ENCODE measurements around the gene MRPS24. TPM values are rescaled to one million over a fixed set of nuclear protein-coding genes. Genes with fewer than 3 reads are reported as not detected.

MRPS24 gene
- total RNA-seq, 1 experiment from 2014 or later, result 135 TPM

DNA sequence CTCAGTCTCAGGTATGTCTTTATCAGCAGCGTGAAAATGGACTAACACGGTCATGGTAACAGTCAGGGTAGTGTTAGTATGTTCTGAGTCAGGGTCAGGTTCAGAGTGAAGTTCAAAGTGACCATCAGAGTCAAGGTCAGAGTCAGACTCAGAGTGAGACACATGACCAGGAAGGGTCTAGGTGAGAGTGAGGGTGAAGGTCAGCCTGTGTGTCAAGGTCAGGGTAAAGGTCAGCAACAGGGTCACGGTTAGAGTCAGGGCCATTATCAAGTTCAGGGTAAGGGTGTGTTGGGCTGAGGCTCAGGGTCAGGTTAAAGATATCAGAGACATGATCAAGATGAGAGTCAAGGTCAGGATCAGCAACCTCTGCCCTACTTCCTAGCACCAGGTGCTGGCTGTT lies 4.0 kb downstream of the MRPS24 start (continued):
- TF ChIP-seq KAT7 (CRISPR knock-in tag; IDR thresholded peaks at IDR 0.05; ENCODE audit: borderline replicate concordance), result no peak

DNA sequence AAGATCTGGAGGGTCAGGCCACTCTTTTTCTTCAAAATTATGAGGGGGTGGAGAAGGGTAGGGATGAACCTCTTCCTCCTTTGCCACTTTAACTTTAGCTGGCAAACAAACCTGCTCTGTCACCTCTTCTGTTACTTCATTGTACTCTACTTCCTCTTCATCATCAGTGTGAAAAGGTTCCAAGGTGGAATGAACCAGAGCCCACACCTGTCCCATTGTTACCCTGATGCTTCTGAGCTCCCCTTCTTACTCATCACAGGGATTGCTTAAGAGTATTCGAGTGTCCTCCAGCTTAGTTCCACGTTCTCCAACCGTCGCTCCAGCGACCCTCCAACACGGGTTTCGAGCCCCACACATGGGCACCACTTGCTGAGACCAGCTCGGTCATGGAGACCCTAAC lies 5.2 kb downstream of the MRPS24 start:
- DNase-seq (ENCODE audit: low spot score) (no peak), ATAC-seq (no peak)
- Mint-ChIP-seq H3K36me3 (peaks cover 35% of the 10 kb centered on the region), H3K4me3 (no peak overlapping the region), H3K9me3 (peaks cover 21% of the 10 kb centered on the region), H3K27me3 (ENCODE audit: low read depth) (no peaks in the 10 kb centered on the region), H3K27ac (no peak overlapping the region), H3K4me1 (peaks cover 10% of the 10 kb centered on the region)
- POLR2A ChIA-PET, result no interaction called here
- no peak for TF ChIP-seq RORB (CRISPR knock-in tag; IDR thresholded peaks at IDR 0.05)
- no peak for TF ChIP-seq ZNF232 (CRISPR knock-in tag; IDR thresholded peaks at IDR 0.05)
- TF ChIP-seq, protein P1, sequence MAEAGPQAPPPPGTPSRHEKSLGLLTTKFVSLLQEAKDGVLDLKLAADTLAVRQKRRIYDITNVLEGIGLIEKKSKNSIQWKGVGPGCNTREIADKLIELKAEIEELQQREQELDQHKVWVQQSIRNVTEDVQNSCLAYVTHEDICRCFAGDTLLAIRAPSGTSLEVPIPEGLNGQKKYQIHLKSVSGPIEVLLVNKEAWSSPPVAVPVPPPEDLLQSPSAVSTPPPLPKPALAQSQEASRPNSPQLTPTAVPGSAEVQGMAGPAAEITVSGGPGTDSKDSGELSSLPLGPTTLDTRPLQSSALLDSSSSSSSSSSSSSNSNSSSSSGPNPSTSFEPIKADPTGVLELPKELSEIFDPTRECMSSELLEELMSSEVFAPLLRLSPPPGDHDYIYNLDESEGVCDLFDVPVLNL (CRISPR knock-in tag; IDR thresholded peaks at IDR 0.05; ENCODE audit: borderline replicate concordance, low read depth), result no peak
- no peak for TF ChIP-seq NFYB (CRISPR knock-in tag; conservative IDR thresholded peaks at IDR 0.05; ENCODE audit: low read depth)
- TF ChIP-seq GRHL2 (CRISPR knock-in tag; IDR thresholded peaks at IDR 0.05; ENCODE audit: insufficient replicate concordance, severe bottlenecking), result no peak
- TF ChIP-seq, protein P2, sequence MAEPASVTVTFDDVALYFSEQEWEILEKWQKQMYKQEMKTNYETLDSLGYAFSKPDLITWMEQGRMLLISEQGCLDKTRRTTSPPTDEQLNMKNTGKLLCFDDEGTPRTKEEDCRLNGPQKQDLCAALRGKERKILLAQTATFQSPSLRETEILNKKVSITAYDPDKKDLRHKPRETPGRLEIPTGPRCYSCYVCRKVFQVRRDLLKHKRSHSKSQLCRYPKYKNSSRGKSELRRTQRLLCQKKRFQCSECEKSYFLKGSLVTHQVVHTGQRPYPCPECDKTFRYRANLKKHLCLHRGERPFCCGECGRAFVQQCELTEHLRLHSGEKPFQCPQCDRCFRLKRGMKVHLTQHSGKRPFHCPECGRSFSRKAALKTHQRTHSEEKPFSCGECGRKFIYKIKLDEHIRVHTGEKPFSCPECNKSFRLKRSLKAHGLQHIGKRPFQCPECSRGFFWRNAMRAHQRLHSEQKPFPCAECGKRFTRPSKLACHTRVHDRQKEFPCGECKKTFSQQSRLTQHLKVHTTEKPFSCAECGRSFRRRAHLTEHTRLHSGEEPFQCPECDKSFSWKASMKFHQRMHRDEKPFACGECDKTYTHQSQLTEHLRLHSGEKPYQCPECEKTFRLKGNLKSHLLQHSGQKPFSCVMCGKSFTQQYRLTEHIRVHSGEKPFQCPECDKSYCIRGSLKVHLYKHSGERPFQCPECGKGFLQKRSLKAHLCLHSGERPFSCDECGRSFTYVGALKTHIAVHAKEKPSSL (CRISPR knock-in tag; conservative IDR thresholded peaks at IDR 0.05), result no peak
- TF ChIP-seq NR3C1 (CRISPR knock-in tag; conservative IDR thresholded peaks at IDR 0.05; ENCODE audit: low read depth), result no peak
- no peak for TF ChIP-seq MXD4 (CRISPR knock-in tag; IDR thresholded peaks at IDR 0.05; ENCODE audit: borderline replicate concordance)
- TF ChIP-seq, protein P3, sequence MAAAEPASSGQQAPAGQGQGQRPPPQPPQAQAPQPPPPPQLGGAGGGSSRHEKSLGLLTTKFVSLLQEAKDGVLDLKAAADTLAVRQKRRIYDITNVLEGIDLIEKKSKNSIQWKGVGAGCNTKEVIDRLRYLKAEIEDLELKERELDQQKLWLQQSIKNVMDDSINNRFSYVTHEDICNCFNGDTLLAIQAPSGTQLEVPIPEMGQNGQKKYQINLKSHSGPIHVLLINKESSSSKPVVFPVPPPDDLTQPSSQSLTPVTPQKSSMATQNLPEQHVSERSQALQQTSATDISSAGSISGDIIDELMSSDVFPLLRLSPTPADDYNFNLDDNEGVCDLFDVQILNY (CRISPR knock-in tag; IDR thresholded peaks at IDR 0.05), result no peak
- no peak for TF ChIP-seq TCF7 (CRISPR knock-in tag; IDR thresholded peaks at IDR 0.05; ENCODE audit: low read depth)
- TF ChIP-seq, protein P4, sequence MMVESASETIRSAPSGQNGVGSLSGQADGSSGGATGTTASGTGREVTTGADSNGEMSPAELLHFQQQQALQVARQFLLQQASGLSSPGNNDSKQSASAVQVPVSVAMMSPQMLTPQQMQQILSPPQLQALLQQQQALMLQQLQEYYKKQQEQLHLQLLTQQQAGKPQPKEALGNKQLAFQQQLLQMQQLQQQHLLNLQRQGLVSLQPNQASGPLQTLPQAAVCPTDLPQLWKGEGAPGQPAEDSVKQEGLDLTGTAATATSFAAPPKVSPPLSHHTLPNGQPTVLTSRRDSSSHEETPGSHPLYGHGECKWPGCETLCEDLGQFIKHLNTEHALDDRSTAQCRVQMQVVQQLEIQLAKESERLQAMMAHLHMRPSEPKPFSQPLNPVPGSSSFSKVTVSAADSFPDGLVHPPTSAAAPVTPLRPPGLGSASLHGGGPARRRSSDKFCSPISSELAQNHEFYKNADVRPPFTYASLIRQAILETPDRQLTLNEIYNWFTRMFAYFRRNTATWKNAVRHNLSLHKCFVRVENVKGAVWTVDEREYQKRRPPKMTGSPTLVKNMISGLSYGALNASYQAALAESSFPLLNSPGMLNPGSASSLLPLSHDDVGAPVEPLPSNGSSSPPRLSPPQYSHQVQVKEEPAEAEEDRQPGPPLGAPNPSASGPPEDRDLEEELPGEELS (CRISPR knock-in tag; IDR thresholded peaks at IDR 0.05), result no peak
- TF ChIP-seq JUN (CRISPR knock-in tag; IDR thresholded peaks at IDR 0.05), result no peak
- TF ChIP-seq, protein P5, sequence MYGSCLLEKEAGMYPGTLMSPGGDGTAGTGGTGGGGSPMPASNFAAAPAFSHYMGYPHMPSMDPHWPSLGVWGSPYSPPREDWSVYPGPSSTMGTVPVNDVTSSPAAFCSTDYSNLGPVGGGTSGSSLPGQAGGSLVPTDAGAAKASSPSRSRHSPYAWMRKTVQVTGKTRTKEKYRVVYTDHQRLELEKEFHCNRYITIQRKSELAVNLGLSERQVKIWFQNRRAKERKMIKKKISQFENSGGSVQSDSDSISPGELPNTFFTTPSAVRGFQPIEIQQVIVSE (CRISPR knock-in tag; IDR thresholded peaks at IDR 0.05; ENCODE audit: borderline replicate concordance), result no peak
- no peak for TF ChIP-seq MYBL2 (CRISPR knock-in tag; IDR thresholded peaks at IDR 0.05)
- no peak for TF ChIP-seq FOXP1 (CRISPR knock-in tag; IDR thresholded peaks at IDR 0.05; ENCODE audit: borderline replicate concordance)
- no peak for TF ChIP-seq ZNF416 (CRISPR knock-in tag; IDR thresholded peaks at IDR 0.05)
- TF ChIP-seq NFATC4 (CRISPR knock-in tag; IDR thresholded peaks at IDR 0.05), result no peak
- no peak for TF ChIP-seq GTF2I (CRISPR knock-in tag; conservative IDR thresholded peaks at IDR 0.05)
- CTCF ChIA-PET, result no interaction called here

Measured in WTC11 (cell line).